Right lobe of liver (tissue), 6 donors: ENCODE measurements around the gene ARHGAP21. TPM values are rescaled to one million over a fixed set of nuclear protein-coding genes. Genes with fewer than 3 reads are reported as not detected.
"Not testable (repeated sequence)": the region's sequence is repeated elsewhere in the genome, so short reads cannot be mapped to it uniquely, and the experiment has no call there.

Experiments
- ATAC-seq, 4 donors: fragments of 200-7000 bp; cut with Tn5 transposase; one replicate each; pipeline ENCODE4 v1.9.1; 2020; ENCODE audit warnings: mild to moderate bottlenecking in 4 of 4, moderate library complexity in 4 of 4
- DNase-seq, 3 donors: peaks; one replicate each; pipeline ENCODE4 v3.0.0-alpha.2; 2020
- H3K27ac ChIP-seq, 3 donors: fragments of 200-600 bp; one replicate each; pipeline ENCODE4 v1.8.0; 2022
- H3K27me3 ChIP-seq, 2 donors: fragments of 200-600 bp; one replicate each; pipeline ENCODE4 v1.8.0; 2022
- H3K36me3 ChIP-seq, 4 donors: fragments of 200-600 bp; sonication (generic) in 1 of 4; one replicate each; pipeline versions ENCODE4 v1.5.1 to v1.8.0; 2017 to 2022; ENCODE audit warnings: control low read depth in 1 of 4
- H3K4me1 ChIP-seq, 4 donors: fragments of 200-600 bp; sonication (generic) in 1 of 4; one replicate each; pipeline versions ENCODE4 v1.5.1 to v1.8.0; 2017 to 2022; ENCODE audit warnings: control low read depth in 1 of 4
- H3K4me3 ChIP-seq, 3 donors: fragments of 200-600 bp; one replicate each; pipeline ENCODE4 v1.8.0; 2022
- H3K9me3 ChIP-seq, 4 donors: fragments of 200-600 bp; sonication (generic) in 1 of 4; one replicate each; pipeline versions ENCODE4 v1.5.1 to v1.8.0; 2017 to 2022; ENCODE audit warnings: control low read depth in 1 of 4
- CTCF ChIP-seq, 4 donors: fragments of 200-600 bp in 3 of 4; fragments of 450-650 bp in 1 of 4; IDR thresholded peaks; one replicate each; pipeline versions ENCODE4 v1.5.1 to v1.8.0; 2016 to 2022; ENCODE audit warnings: antibody characterized with exemption in 4 of 4, mild to moderate bottlenecking in 2 of 4
- POLR2A ChIP-seq: fragments of 450-650 bp; IDR thresholded peaks from one replicate; pipeline ENCODE4 v1.6.1; 2017; ENCODE audit warnings: antibody characterized with exemption, mild to moderate bottlenecking
- WGBS: methylation state at CpG from one replicate; pipeline ENCODE4 v1.1.6; 2018; ENCODE audit warnings: low coverage, low lambda C conversion rate; ENCODE audit not compliant: insufficient coverage; ENCODE audit errors: missing lambda C conversion rate; 5-methylcytosine and 5-hydroxymethylcytosine counted together
- intact Hi-C, 2 donors: fragments of 100-400 bp; cut with DNase I; formaldehyde crosslinking; loops; one replicate each; pipeline versions ENCODE4 v1.11.2 to v1.14.1; 2022
- total RNA-seq, 6 experiments: library from RNA; depleted of rRNA in 2 of 6; stranded (reverse); fragments of >200 nt in 2 of 6; fragmentation: NEBNext Ultra II Directional in 3 of 6; extraction: Animal tissue kit (Norgen Biotek cat#: 25700) in 3 of 6; gene quantifications; one replicate each; pipeline versions ENCODE4 v1.1.0 to v1.2.4, GENCODE V29; 2016 to 2023
- donor health status: DM: no; HTN: yes; CAD: no.
- donor health status: DM: no; HTN: no; CAD: no.
- donor health status: DM: no; HTN: no; CAD: no.
- donor health status: DM: no; HTN: yes; CAD: no.
- donor health status: DM: no; HTN: yes; CAD: no.

The ARHGAP21 gene
- total RNA-seq, 6 experiments from 2014 or later: 27.6 to 47.1 (median 31.0) TPM

GRCh38 chr10:24669285-24669852 is 54.3 kb downstream of the ARHGAP21 start:
- intact Hi-C loops: no loop called here
- peaks cover 0 to 4% (median 0%) of the 10 kb centered on the region in 4 donors for H3K4me1 ChIP-seq
- ATAC-seq (no peak), DNase-seq (no peak)
- no peak overlapping the region for H3K27ac ChIP-seq
- no peaks in the 10 kb centered on the region for H3K27me3 ChIP-seq
- TF ChIP-seq POLR2A: no peak
- TF ChIP-seq CTCF (IDR thresholded peaks at IDR 0.05): no peak
- no peaks in the 10 kb centered on the region for H3K9me3 ChIP-seq
- no peak overlapping the region for H3K4me3 ChIP-seq
- no peaks in the 10 kb centered on the region for H3K36me3 ChIP-seq
- 89% methylated on average over 6 of the region's 6 CpGs for WGBS

- no peak overlapping the region for H3K27ac ChIP-seq
- no peak for ATAC-seq
- H3K27me3 ChIP-seq: no peaks in the 10 kb centered on the region
- peaks cover 0 to 4% (median 0%) of the 10 kb centered on the region in 4 donors for H3K4me1 ChIP-seq
- no peaks in the 10 kb centered on the region for H3K9me3 ChIP-seq
- WGBS: 100% methylated on average over 7 of the region's 7 CpGs
- H3K36me3 ChIP-seq: no peaks in the 10 kb centered on the region
- intact Hi-C loops: no loop called here
- H3K4me3 ChIP-seq: no peak overlapping the region
- no peak for TF ChIP-seq CTCF (IDR thresholded peaks at IDR 0.05)
- no peak for TF ChIP-seq POLR2A
- DNase-seq: no peak
These were observed 55.4 kb downstream of the ARHGAP21 start for GRCh38 chr10:24668247-24668646.

GRCh38 chr10:24664991-24665390 is 58.7 kb downstream of the ARHGAP21 start:
- Histone ChIP-seq H3K9me3 (no peaks in the 10 kb centered on the region), H3K36me3 (no peaks in the 10 kb centered on the region), H3K4me3 (no peak overlapping the region), H3K27me3 (no peaks in the 10 kb centered on the region), H3K4me1 (no peaks in the 10 kb centered on the region), H3K27ac (no peak overlapping the region)
- TF ChIP-seq POLR2A: no peak
- TF ChIP-seq CTCF (IDR thresholded peaks at IDR 0.05): no peak
- WGBS: 70% methylated on average over 1 of the region's 1 CpG
- intact Hi-C loops: no loop called here
- ATAC-seq (no peak), DNase-seq (no peak)

GRCh38 chr10:24661376-24661775 is 62.3 kb downstream of the ARHGAP21 start:
- Histone ChIP-seq H3K27me3 (no peaks in the 10 kb centered on the region), H3K4me3 (no peak overlapping the region), H3K4me1 (no peaks in the 10 kb centered on the region), H3K27ac (no peak overlapping the region), H3K9me3 (no peaks in the 10 kb centered on the region), H3K36me3 (no peaks in the 10 kb centered on the region)
- no peak for ATAC-seq
- intact Hi-C loops: no loop called here
- TF ChIP-seq POLR2A: no peak
- no peak for TF ChIP-seq CTCF (IDR thresholded peaks at IDR 0.05)
- WGBS: 89% methylated on average over 2 of the region's 2 CpGs
- DNase-seq: no peak

GRCh38 chr10:24658319-24658718 is 65.4 kb downstream of the ARHGAP21 start:
- DNase-seq, ATAC-seq, H3K4me3 ChIP-seq, H3K36me3 ChIP-seq, H3K27ac ChIP-seq, intact Hi-C loops, H3K4me1 ChIP-seq, H3K27me3 ChIP-seq, H3K9me3 ChIP-seq: not testable (repeated sequence)
- WGBS: 98% methylated on average over 4 of the region's 4 CpGs

GRCh38 chr10:24656326-24656725 is 67.4 kb downstream of the ARHGAP21 start:
- WGBS: no CpG with 5 or more reads among the region's 33 CpGs
- ATAC-seq, H3K4me3 ChIP-seq, H3K36me3 ChIP-seq, H3K9me3 ChIP-seq, DNase-seq, H3K27ac ChIP-seq, H3K4me1 ChIP-seq, intact Hi-C loops, H3K27me3 ChIP-seq: not testable (repeated sequence)
